ENCODE data around the gene PTGDR2. TPM values are rescaled to one million over a fixed set of nuclear protein-coding genes. Genes with fewer than 3 reads are reported as not detected.

Gene PTGDR2
- total and polyA plus RNA-seq, 9 donors = 0.48 to 1.0 (median 0.71) TPM

GRCh38 chr11:60848714-60849151 is 7.0 kb downstream of the PTGDR2 start:
- Histone ChIP-seq H3K36me3 (ENCODE audit: control insufficient read depth, insufficient read depth, low read length) (peaks cover 54% of the 10 kb centered on the region), H3K4me1 (ENCODE audit: control insufficient read depth, insufficient read depth, low read length) (peaks cover 9% of the 10 kb centered on the region), H3K4me3 (ENCODE audit: low read length) (no peak overlapping the region), H3K9me3 (replicated peaks; ENCODE audit: control insufficient read depth, low read depth, low read length) (no peaks in the 10 kb centered on the region), H3K27me3 (ENCODE audit: control insufficient read depth, insufficient read depth, low read length) (no peaks in the 10 kb centered on the region), H3K27ac (ENCODE audit: low read length) (no peak overlapping the region)
- no peak for DNase-seq
- WGBS (ENCODE audit: insufficient coverage) = 70% methylated on average over 10 of the region's 10 CpGs

GRCh38 chr11:60847896-60848295 is 7.9 kb downstream of the PTGDR2 start:
- Histone ChIP-seq H3K27ac (ENCODE audit: low read length) (no peak overlapping the region), H3K27me3 (ENCODE audit: control insufficient read depth, insufficient read depth, low read length) (no peaks in the 10 kb centered on the region), H3K9me3 (replicated peaks; ENCODE audit: control insufficient read depth, low read depth, low read length) (no peaks in the 10 kb centered on the region), H3K4me1 (ENCODE audit: control insufficient read depth, insufficient read depth, low read length) (peaks cover 18% of the 10 kb centered on the region), H3K4me3 (ENCODE audit: low read length) (no peak overlapping the region), H3K36me3 (ENCODE audit: control insufficient read depth, insufficient read depth, low read length) (peaks cover 48% of the 10 kb centered on the region)
- DNase-seq = no peak
- 89% methylated on average over 12 of the region's 12 CpGs for WGBS (ENCODE audit: insufficient coverage)

- Histone ChIP-seq H3K27ac (ENCODE audit: low read length) (no peak overlapping the region), H3K9me3 (replicated peaks; ENCODE audit: control insufficient read depth, low read depth, low read length) (no peaks in the 10 kb centered on the region), H3K36me3 (ENCODE audit: control insufficient read depth, insufficient read depth, low read length) (peaks cover 48% of the 10 kb centered on the region), H3K27me3 (ENCODE audit: control insufficient read depth, insufficient read depth, low read length) (no peaks in the 10 kb centered on the region), H3K4me1 (ENCODE audit: control insufficient read depth, insufficient read depth, low read length) (peaks cover 24% of the 10 kb centered on the region), H3K4me3 (ENCODE audit: low read length) (no peak overlapping the region)
- 70% methylated on average over 5 of the region's 13 CpGs for WGBS (ENCODE audit: insufficient coverage)
- DNase-seq = no peak
Observed at GRCh38 chr11:60847281-60847680, 8.5 kb downstream of the PTGDR2 start.

GRCh38 chr11:60845338-60845737 is 10.4 kb downstream of the PTGDR2 start:
- WGBS (ENCODE audit: insufficient coverage) = 72% methylated on average over 5 of the region's 8 CpGs
- Histone ChIP-seq H3K4me1 (ENCODE audit: control insufficient read depth, insufficient read depth, low read length) (peaks cover 38% of the 10 kb centered on the region), H3K27me3 (ENCODE audit: control insufficient read depth, insufficient read depth, low read length) (no peaks in the 10 kb centered on the region), H3K9me3 (replicated peaks; ENCODE audit: control insufficient read depth, low read depth, low read length) (no peaks in the 10 kb centered on the region), H3K4me3 (ENCODE audit: low read length) (no peak overlapping the region), H3K36me3 (ENCODE audit: control insufficient read depth, insufficient read depth, low read length) (peaks cover 31% of the 10 kb centered on the region), H3K27ac (ENCODE audit: low read length) (no peak overlapping the region)
- no peak for DNase-seq

GRCh38 chr11:60844870-60845221 is 10.9 kb downstream of the PTGDR2 start:
- WGBS (ENCODE audit: insufficient coverage) = 34% methylated on average over 4 of the region's 4 CpGs
- H3K27ac ChIP-seq (ENCODE audit: low read length) = no peak overlapping the region
- H3K4me1 ChIP-seq (ENCODE audit: control insufficient read depth, insufficient read depth, low read length) = peaks cover 40% of the 10 kb centered on the region

GRCh38 chr11:60844045-60844869 is 11.5 kb downstream of the PTGDR2 start:
- Histone ChIP-seq H3K4me1 (ENCODE audit: control insufficient read depth, insufficient read depth, low read length) (peaks cover 41% of the 10 kb centered on the region), H3K27me3 (ENCODE audit: control insufficient read depth, insufficient read depth, low read length) (no peaks in the 10 kb centered on the region), H3K27ac (ENCODE audit: low read length) (no peak overlapping the region), H3K36me3 (ENCODE audit: control insufficient read depth, insufficient read depth, low read length) (peaks cover 21% of the 10 kb centered on the region), H3K4me3 (ENCODE audit: low read length) (no peak overlapping the region), H3K9me3 (replicated peaks; ENCODE audit: control insufficient read depth, low read depth, low read length) (no peaks in the 10 kb centered on the region)
- 53% methylated on average over 9 of the region's 10 CpGs for WGBS (ENCODE audit: insufficient coverage)
- no peak for DNase-seq

More at GRCh38 chr11:60844870-60845221, 10.9 kb downstream of the PTGDR2 start:
- Histone ChIP-seq H3K36me3 (ENCODE audit: control insufficient read depth, insufficient read depth, low read length) (peaks cover 27% of the 10 kb centered on the region), H3K4me3 (ENCODE audit: low read length) (no peak overlapping the region), H3K9me3 (replicated peaks; ENCODE audit: control insufficient read depth, low read depth, low read length) (no peaks in the 10 kb centered on the region), H3K27me3 (ENCODE audit: control insufficient read depth, insufficient read depth, low read length) (no peaks in the 10 kb centered on the region)
- DNase-seq = no peak

- Histone ChIP-seq H3K27me3 (ENCODE audit: control insufficient read depth, insufficient read depth, low read length) (no peaks in the 10 kb centered on the region), H3K4me3 (ENCODE audit: low read length) (peak overlapping the region; percentile 68), H3K27ac (ENCODE audit: low read length) (no peak overlapping the region), H3K9me3 (replicated peaks; ENCODE audit: control insufficient read depth, low read depth, low read length) (no peaks in the 10 kb centered on the region), H3K36me3 (ENCODE audit: control insufficient read depth, insufficient read depth, low read length) (peaks cover 8% of the 10 kb centered on the region), H3K4me1 (ENCODE audit: control insufficient read depth, insufficient read depth, low read length) (peaks cover 41% of the 10 kb centered on the region)
- WGBS (ENCODE audit: insufficient coverage) = 10% methylated on average over 15 of the region's 23 CpGs
- DNase-seq = no peak
Observed at GRCh38 chr11:60842668-60843600, 12.8 kb downstream of the PTGDR2 start.

GRCh38 chr11:60841797-60842667 is 13.7 kb downstream of the PTGDR2 start, which contains the start of gene CCDC86:
CCDC86 (plus strand) TSS chr11:60842113; CDS start chr11:60842125, 12 bp downstream.
- Histone ChIP-seq H3K4me3 (ENCODE audit: low read length) (peak within 1 kb of the TSS; percentile 68), H3K27ac (ENCODE audit: low read length) (peak within 1 kb of the TSS; percentile 95), H3K4me1 (ENCODE audit: control insufficient read depth, insufficient read depth, low read length) (peaks cover 41% of the 10 kb centered on the region), H3K9me3 (replicated peaks; ENCODE audit: control insufficient read depth, low read depth, low read length) (no peaks in the 10 kb centered on the region), H3K27me3 (ENCODE audit: control insufficient read depth, insufficient read depth, low read length) (no peaks in the 10 kb centered on the region), H3K36me3 (ENCODE audit: control insufficient read depth, insufficient read depth, low read length) (no peaks in the 10 kb centered on the region)
- WGBS (ENCODE audit: insufficient coverage) = under 1% methylated on average over 57 of the region's 57 CpGs
- peak; percentile 99 for DNase-seq

- Histone ChIP-seq H3K9me3 (replicated peaks; ENCODE audit: control insufficient read depth, low read depth, low read length) (no peaks in the 10 kb centered on the region), H3K4me1 (ENCODE audit: control insufficient read depth, insufficient read depth, low read length) (peaks cover 41% of the 10 kb centered on the region), H3K27ac (ENCODE audit: low read length) (peak overlapping the region; percentile 95), H3K27me3 (ENCODE audit: control insufficient read depth, insufficient read depth, low read length) (no peaks in the 10 kb centered on the region), H3K36me3 (ENCODE audit: control insufficient read depth, insufficient read depth, low read length) (no peaks in the 10 kb centered on the region), H3K4me3 (ENCODE audit: low read length) (no peak overlapping the region)
- peak; percentile 96 for DNase-seq
- 17% methylated on average over 9 of the region's 14 CpGs for WGBS (ENCODE audit: insufficient coverage)
Observed at GRCh38 chr11:60840470-60841430, 15.0 kb downstream of the PTGDR2 start.
